WTC11 (cell line): Measurements from ENCODE around the gene ATP6AP1. TPM values are rescaled to one million over a fixed set of nuclear protein-coding genes. Genes with fewer than 3 reads are reported as not detected.

ENCODE experiments used
- ATAC-seq: fragments of 200-7000 bp; cut with Tn5 transposase; 2 replicates; pipeline ENCODE4 v1.10.0; 2021; ENCODE audit warnings: mild to moderate bottlenecking, moderate library complexity
- CTCF ChIA-PET: fragments of 300-600 bp; sonication (Branson Sonifier 250); formaldehyde crosslinking; loops from one replicate; lab custom pipeline; 2021; ENCODE audit warnings: antibody characterized with exemption; lab: Charles Lee
- POLR2A ChIA-PET: fragments of 350-600 bp; sonication (Branson Sonifier 250); formaldehyde crosslinking; loops from one replicate; lab custom pipeline; 2021; ENCODE audit warnings: antibody characterized with exemption; lab: Charles Lee
- DNase-seq: peaks from one replicate; pipeline ENCODE4 v3.0.0; 2021; ENCODE audit warnings: low spot score
- H3K27ac Mint-ChIP-seq: 2 replicates; pipeline ENCODE4 v1.8.0; 2021; ENCODE audit warnings: mixed read lengths
- H3K27me3 Mint-ChIP-seq: 2 replicates; pipeline ENCODE4 v1.8.0; 2021; ENCODE audit warnings: low read depth, mild to moderate bottlenecking, moderate library complexity, mixed read lengths
- H3K36me3 Mint-ChIP-seq: 2 replicates; pipeline ENCODE4 v1.8.0; 2021; ENCODE audit warnings: mixed read lengths
- H3K4me1 Mint-ChIP-seq: 2 replicates; pipeline ENCODE4 v1.8.0; 2022; ENCODE audit warnings: mixed read lengths
- H3K4me3 Mint-ChIP-seq: 2 replicates; pipeline ENCODE4 v1.8.0; 2021; ENCODE audit warnings: mild to moderate bottlenecking, moderate library complexity, mixed read lengths
- H3K9me3 Mint-ChIP-seq: 2 replicates; pipeline ENCODE4 v1.8.0; 2021; ENCODE audit warnings: mixed read lengths
- CREB1 ChIP-seq: sonication (generic); formaldehyde crosslinking; IDR thresholded peaks from 2 replicates; pipeline ENCODE4 v1.8.0; 2023; ENCODE audit warnings: mild to moderate bottlenecking, missing genetic modification reagents
- NR2C2 ChIP-seq: sonication (generic); formaldehyde crosslinking; IDR thresholded peaks from 2 replicates; pipeline ENCODE4 v1.8.0; 2022; ENCODE audit warnings: mild to moderate bottlenecking, missing genetic modification reagents
- SP1 ChIP-seq: sonication (generic); formaldehyde crosslinking; conservative IDR thresholded peaks from 2 replicates; pipeline ENCODE4 v1.8.1; 2022; ENCODE audit warnings: missing genetic modification reagents
- ZBTB21 ChIP-seq: sonication (generic); formaldehyde crosslinking; IDR thresholded peaks from 2 replicates; pipeline ENCODE4 v1.8.1; 2023; ENCODE audit warnings: mild to moderate bottlenecking, missing genetic modification reagents, borderline replicate concordance
- ZNF121 ChIP-seq: sonication (generic); formaldehyde crosslinking; IDR thresholded peaks from 2 replicates; pipeline ENCODE4 v1.8.0; 2023; ENCODE audit warnings: missing genetic modification reagents
- ZNF263 ChIP-seq: sonication (generic); formaldehyde crosslinking; IDR thresholded peaks from 2 replicates; pipeline ENCODE4 v1.8.1; 2022; ENCODE audit warnings: low read depth, mild to moderate bottlenecking, moderate library complexity, missing genetic modification reagents
- total RNA-seq: library from RNA; stranded (reverse); gene quantifications from 3 replicates; pipeline ENCODE4 v1.2.3, GENCODE V29; 2021
- TF ChIP-seq, protein P1 (sequence below): sonication (generic); formaldehyde crosslinking; IDR thresholded peaks from 2 replicates; pipeline ENCODE4 v1.8.0; 2022; ENCODE audit warnings: missing genetic modification reagents
- TF ChIP-seq, protein P2 (sequence below): sonication (generic); formaldehyde crosslinking; conservative IDR thresholded peaks from 2 replicates; pipeline ENCODE4 v1.8.1; 2022; ENCODE audit warnings: mild to moderate bottlenecking, missing genetic modification reagents
- TF ChIP-seq, protein P3 (sequence below): sonication (generic); formaldehyde crosslinking; IDR thresholded peaks from 2 replicates; pipeline ENCODE4 v1.8.1; 2023; ENCODE audit warnings: mild to moderate bottlenecking, missing genetic modification reagents
- TF ChIP-seq, protein P4 (sequence below): sonication (generic); formaldehyde crosslinking; IDR thresholded peaks from 2 replicates; pipeline ENCODE4 v1.8.0; 2022; ENCODE audit warnings: mild to moderate bottlenecking, missing genetic modification reagents
- TF ChIP-seq, protein P5 (sequence below): sonication (generic); formaldehyde crosslinking; IDR thresholded peaks from 2 replicates; pipeline ENCODE4 v1.8.1; 2023; ENCODE audit warnings: mild to moderate bottlenecking, missing genetic modification reagents, moderate library complexity
- TF ChIP-seq, protein P6 (sequence below): sonication (generic); formaldehyde crosslinking; IDR thresholded peaks from 2 replicates; pipeline ENCODE4 v1.8.0; 2022; ENCODE audit warnings: mild to moderate bottlenecking, missing genetic modification reagents
- TF ChIP-seq, protein P7 (sequence below): sonication (generic); formaldehyde crosslinking; IDR thresholded peaks from 2 replicates; pipeline ENCODE4 v1.8.0; 2023; ENCODE audit warnings: missing genetic modification reagents

The ATP6AP1 gene
- total RNA-seq, 1 experiment from 2014 or later = 43.9 TPM

DNA sequence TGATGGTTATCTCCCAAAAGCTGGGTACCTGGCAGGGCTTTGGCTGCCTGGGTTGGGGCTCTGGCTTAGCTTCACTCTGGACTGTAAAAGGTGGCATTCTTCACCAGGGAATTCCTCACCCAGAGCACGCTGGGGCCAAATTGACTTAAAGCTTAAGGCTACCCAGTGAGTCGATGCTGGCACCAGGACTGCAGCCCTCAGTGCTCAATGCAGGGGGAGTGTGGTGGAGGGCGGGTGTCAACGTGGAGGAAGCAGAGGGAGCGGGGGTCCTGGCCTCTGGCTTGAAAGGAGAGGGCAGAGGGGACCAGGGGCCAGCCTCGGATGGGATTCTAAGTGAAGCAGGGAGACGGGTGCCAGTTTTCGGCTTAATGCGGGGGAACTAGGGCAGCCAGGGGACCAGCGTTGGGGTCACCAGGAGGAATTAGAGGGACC, 15.0 kb downstream of the ATP6AP1 start (continued):
- TF ChIP-seq, protein P1, sequence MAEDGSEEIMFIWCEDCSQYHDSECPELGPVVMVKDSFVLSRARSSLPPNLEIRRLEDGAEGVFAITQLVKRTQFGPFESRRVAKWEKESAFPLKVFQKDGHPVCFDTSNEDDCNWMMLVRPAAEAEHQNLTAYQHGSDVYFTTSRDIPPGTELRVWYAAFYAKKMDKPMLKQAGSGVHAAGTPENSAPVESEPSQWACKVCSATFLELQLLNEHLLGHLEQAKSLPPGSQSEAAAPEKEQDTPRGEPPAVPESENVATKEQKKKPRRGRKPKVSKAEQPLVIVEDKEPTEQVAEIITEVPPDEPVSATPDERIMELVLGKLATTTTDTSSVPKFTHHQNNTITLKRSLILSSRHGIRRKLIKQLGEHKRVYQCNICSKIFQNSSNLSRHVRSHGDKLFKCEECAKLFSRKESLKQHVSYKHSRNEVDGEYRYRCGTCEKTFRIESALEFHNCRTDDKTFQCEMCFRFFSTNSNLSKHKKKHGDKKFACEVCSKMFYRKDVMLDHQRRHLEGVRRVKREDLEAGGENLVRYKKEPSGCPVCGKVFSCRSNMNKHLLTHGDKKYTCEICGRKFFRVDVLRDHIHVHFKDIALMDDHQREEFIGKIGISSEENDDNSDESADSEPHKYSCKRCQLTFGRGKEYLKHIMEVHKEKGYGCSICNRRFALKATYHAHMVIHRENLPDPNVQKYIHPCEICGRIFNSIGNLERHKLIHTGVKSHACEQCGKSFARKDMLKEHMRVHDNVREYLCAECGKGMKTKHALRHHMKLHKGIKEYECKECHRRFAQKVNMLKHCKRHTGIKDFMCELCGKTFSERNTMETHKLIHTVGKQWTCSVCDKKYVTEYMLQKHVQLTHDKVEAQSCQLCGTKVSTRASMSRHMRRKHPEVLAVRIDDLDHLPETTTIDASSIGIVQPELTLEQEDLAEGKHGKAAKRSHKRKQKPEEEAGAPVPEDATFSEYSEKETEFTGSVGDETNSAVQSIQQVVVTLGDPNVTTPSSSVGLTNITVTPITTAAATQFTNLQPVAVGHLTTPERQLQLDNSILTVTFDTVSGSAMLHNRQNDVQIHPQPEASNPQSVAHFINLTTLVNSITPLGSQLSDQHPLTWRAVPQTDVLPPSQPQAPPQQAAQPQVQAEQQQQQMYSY = no peak
- TF ChIP-seq, protein P2, sequence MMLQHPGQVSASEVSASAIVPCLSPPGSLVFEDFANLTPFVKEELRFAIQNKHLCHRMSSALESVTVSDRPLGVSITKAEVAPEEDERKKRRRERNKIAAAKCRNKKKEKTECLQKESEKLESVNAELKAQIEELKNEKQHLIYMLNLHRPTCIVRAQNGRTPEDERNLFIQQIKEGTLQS (CRISPR knock-in tag) = no peak
- no peak for TF ChIP-seq ZNF263 (CRISPR knock-in tag)
- TF ChIP-seq ZBTB21 = no peak

DNA sequence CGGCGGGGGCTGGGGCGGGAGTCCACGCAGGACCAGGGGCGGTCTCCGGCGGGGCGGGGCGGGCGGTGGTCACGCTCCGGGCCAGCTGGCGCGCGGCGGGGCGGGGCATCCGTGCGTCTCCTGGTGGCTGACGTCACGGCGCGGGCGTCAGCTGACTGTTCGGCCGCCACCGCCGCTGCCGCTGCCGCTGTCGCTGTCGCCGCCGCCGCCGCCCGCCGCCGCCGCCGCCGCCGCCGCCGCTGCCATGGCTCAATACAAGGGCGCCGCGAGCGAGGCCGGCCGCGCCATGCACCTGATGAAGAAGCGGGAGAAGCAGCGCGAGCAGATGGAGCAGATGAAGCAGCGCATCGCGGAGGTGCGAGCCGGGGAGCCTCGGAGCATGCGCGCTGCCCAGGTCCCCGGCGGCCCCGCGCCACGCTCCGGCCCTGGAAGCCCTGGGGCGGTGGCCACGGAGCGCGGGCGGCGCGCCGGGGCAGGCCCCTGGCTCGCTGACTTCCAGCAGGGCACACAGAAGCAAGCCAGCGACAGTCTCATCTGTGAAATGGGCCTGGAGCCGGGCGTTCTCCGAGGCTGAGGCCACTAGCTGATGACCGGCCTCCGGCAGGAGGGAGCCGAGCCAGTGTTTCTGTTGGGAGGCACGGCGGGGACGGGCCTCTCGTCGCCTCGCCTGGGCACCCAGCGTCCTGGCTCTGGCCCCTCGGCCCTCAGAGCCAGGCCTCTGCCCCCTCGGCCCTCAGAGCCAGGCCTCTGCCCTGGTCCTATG, 15.7 kb downstream of the ATP6AP1 start, which contains the start of gene FAM50A:
Gene FAM50A (plus strand): TSS at position 150 of the 763 bp plus-strand sequence. CDS start 95 bp downstream, at position 245.
- H3K36me3 Mint-ChIP-seq = peaks cover 15% of the 10 kb centered on the region
- POLR2A ChIA-PET = no interaction called here

DNA sequence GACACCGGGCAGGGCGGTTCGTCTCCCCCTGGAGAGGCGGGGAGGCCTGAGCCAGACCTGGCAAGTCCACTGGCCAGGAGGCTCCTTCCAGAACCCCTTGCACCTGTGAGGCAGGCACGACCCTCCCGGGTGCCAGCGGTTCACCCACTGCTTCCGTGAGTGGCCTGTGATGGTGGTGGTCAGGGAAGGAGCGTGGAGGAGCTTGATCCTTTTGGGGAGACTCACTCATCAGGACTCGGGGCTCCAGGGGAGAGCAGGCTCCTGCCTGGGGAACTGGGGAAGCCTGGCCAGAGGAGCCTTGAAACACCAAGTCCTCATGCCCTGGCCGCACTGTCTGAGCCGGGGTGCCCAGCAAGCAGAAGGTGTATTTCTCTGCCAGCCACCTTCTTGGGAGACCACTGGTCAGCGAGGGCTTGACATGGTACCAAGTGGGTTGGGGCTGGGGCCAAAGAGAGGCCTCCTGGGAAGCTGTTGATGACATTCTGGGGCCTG, 16.3 kb downstream of the ATP6AP1 start:
- no peak overlapping the region for H3K27ac Mint-ChIP-seq
- ChIA-PET POLR2A (no interaction called here), CTCF (no interaction called here)
- TF ChIP-seq, protein P3, sequence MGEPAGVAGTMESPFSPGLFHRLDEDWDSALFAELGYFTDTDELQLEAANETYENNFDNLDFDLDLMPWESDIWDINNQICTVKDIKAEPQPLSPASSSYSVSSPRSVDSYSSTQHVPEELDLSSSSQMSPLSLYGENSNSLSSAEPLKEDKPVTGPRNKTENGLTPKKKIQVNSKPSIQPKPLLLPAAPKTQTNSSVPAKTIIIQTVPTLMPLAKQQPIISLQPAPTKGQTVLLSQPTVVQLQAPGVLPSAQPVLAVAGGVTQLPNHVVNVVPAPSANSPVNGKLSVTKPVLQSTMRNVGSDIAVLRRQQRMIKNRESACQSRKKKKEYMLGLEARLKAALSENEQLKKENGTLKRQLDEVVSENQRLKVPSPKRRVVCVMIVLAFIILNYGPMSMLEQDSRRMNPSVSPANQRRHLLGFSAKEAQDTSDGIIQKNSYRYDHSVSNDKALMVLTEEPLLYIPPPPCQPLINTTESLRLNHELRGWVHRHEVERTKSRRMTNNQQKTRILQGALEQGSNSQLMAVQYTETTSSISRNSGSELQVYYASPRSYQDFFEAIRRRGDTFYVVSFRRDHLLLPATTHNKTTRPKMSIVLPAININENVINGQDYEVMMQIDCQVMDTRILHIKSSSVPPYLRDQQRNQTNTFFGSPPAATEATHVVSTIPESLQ (CRISPR knock-in tag) = no peak
- TF ChIP-seq CREB1 (CRISPR knock-in tag) = no peak
- peaks cover 15% of the 10 kb centered on the region for H3K36me3 Mint-ChIP-seq
- no peak for ATAC-seq
- no peak for DNase-seq
- no peaks in the 10 kb centered on the region for H3K9me3 Mint-ChIP-seq
- H3K4me1 Mint-ChIP-seq = no peaks in the 10 kb centered on the region
- peak overlapping the region; percentile 42 for H3K4me3 Mint-ChIP-seq
- H3K27me3 Mint-ChIP-seq = no peaks in the 10 kb centered on the region

More for the DNA sequence above, 15.7 kb downstream of the ATP6AP1 start, which contains the start of gene FAM50A:
- peak; percentile 50 for ATAC-seq
- no peaks in the 10 kb centered on the region for H3K27me3 Mint-ChIP-seq
- H3K4me3 Mint-ChIP-seq = peak within 1 kb of the TSS; percentile 70
- TF ChIP-seq, protein P4, sequence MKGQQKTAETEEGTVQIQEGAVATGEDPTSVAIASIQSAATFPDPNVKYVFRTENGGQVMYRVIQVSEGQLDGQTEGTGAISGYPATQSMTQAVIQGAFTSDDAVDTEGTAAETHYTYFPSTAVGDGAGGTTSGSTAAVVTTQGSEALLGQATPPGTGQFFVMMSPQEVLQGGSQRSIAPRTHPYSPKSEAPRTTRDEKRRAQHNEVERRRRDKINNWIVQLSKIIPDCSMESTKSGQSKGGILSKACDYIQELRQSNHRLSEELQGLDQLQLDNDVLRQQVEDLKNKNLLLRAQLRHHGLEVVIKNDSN (CRISPR knock-in tag) = 0 out of 2 replicates have a peak, but pooled peaks have one; percentile 16
- 0 out of 2 replicates have a peak, but pooled peaks have one; percentile 14 for TF ChIP-seq SP1
- TF ChIP-seq, protein P5, sequence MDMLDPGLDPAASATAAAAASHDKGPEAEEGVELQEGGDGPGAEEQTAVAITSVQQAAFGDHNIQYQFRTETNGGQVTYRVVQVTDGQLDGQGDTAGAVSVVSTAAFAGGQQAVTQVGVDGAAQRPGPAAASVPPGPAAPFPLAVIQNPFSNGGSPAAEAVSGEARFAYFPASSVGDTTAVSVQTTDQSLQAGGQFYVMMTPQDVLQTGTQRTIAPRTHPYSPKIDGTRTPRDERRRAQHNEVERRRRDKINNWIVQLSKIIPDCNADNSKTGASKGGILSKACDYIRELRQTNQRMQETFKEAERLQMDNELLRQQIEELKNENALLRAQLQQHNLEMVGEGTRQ (CRISPR knock-in tag) = peak; percentile 87
- TF ChIP-seq NR2C2 (CRISPR knock-in tag) = no peak
- TF ChIP-seq, all 79 proteins: peak for 3
- CTCF ChIA-PET = no interaction called here
- peak; percentile 37 for DNase-seq
- no peaks in the 10 kb centered on the region for H3K9me3 Mint-ChIP-seq
- H3K4me1 Mint-ChIP-seq = no peaks in the 10 kb centered on the region
- peak within 1 kb of the TSS; percentile 68 for H3K27ac Mint-ChIP-seq

DNA sequence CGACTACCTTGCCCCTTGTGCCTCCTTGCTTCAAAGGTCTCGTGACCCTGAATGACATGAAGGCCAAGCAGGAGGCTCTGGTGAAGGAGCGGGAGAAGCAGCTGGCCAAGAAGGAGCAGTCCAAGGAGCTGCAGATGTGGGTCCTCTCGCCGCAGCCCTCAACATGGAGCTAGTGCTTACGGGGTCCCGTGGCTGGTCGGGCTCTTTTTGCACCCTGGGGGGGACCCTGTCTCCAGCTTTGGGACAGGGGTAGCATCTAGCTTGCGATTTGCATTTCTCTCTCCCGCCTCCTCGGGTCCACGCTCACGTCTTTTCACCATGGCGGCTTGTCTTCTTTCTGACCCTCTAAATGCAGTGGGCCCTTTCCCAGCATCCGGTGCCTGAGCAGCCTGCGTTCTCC, 17.3 kb downstream of the ATP6AP1 start:
- no peak overlapping the region for H3K4me3 Mint-ChIP-seq
- peaks cover 13% of the 10 kb centered on the region for H3K36me3 Mint-ChIP-seq
- ChIA-PET CTCF (no interaction called here), POLR2A (no interaction called here)
- DNase-seq (no peak), ATAC-seq (no peak)
- H3K27ac Mint-ChIP-seq = no peak overlapping the region
- no peaks in the 10 kb centered on the region for H3K27me3 Mint-ChIP-seq
- no peaks in the 10 kb centered on the region for H3K4me1 Mint-ChIP-seq
- no peaks in the 10 kb centered on the region for H3K9me3 Mint-ChIP-seq
- TF ChIP-seq, protein P4 (CRISPR knock-in tag) = no peak
- TF ChIP-seq, protein P6, sequence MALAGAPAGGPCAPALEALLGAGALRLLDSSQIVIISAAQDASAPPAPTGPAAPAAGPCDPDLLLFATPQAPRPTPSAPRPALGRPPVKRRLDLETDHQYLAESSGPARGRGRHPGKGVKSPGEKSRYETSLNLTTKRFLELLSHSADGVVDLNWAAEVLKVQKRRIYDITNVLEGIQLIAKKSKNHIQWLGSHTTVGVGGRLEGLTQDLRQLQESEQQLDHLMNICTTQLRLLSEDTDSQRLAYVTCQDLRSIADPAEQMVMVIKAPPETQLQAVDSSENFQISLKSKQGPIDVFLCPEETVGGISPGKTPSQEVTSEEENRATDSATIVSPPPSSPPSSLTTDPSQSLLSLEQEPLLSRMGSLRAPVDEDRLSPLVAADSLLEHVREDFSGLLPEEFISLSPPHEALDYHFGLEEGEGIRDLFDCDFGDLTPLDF (CRISPR knock-in tag) = no peak
- TF ChIP-seq, protein P7, sequence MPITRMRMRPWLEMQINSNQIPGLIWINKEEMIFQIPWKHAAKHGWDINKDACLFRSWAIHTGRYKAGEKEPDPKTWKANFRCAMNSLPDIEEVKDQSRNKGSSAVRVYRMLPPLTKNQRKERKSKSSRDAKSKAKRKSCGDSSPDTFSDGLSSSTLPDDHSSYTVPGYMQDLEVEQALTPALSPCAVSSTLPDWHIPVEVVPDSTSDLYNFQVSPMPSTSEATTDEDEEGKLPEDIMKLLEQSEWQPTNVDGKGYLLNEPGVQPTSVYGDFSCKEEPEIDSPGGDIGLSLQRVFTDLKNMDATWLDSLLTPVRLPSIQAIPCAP (CRISPR knock-in tag) = no peak
- TF ChIP-seq, protein P3 (CRISPR knock-in tag) = no peak
- TF ChIP-seq ZNF121 (CRISPR knock-in tag) = no peak
- TF ChIP-seq, protein P2 (CRISPR knock-in tag) = no peak
